ENCODE data around the gene TTLL5. TPM values are rescaled to one million over a fixed set of nuclear protein-coding genes. Genes with fewer than 3 reads are reported as not detected.

TTLL5 gene
- total RNA-seq, 4 donors from 2014 or later, result 14.2 to 27.1 (median 21.2) TPM

- Histone ChIP-seq H3K4me3 (no peak overlapping the region), H3K9me3 (no peaks in the 10 kb centered on the region), H3K27me3 (no peaks in the 10 kb centered on the region), H3K27ac (peak overlapping the region in 3 of 4 donors; percentile 68 to 80 (median 70)), H3K36me3 (peaks cover 0 to 50% (median 0%) of the 10 kb centered on the region in 3 donors), H3K4me1 (peaks cover 0 to 33% (median 18%) of the 10 kb centered on the region in 3 donors)
- WGBS, 2 donors, result 64 to 72% methylated on average over 6 of the region's 6 CpGs
- no peak for DNase-seq
- intact Hi-C loops (cut with DNase I), result no loop called here
- no peak for TF ChIP-seq POLR2A (IDR thresholded peaks at IDR 0.05)
- TF ChIP-seq, protein P1, sequence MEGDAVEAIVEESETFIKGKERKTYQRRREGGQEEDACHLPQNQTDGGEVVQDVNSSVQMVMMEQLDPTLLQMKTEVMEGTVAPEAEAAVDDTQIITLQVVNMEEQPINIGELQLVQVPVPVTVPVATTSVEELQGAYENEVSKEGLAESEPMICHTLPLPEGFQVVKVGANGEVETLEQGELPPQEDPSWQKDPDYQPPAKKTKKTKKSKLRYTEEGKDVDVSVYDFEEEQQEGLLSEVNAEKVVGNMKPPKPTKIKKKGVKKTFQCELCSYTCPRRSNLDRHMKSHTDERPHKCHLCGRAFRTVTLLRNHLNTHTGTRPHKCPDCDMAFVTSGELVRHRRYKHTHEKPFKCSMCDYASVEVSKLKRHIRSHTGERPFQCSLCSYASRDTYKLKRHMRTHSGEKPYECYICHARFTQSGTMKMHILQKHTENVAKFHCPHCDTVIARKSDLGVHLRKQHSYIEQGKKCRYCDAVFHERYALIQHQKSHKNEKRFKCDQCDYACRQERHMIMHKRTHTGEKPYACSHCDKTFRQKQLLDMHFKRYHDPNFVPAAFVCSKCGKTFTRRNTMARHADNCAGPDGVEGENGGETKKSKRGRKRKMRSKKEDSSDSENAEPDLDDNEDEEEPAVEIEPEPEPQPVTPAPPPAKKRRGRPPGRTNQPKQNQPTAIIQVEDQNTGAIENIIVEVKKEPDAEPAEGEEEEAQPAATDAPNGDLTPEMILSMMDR (IDR thresholded peaks at IDR 0.05), result no peak
Observed at GRCh38 chr14:75989134-75989533, 328.1 kb downstream of the TTLL5 start.

DNA sequence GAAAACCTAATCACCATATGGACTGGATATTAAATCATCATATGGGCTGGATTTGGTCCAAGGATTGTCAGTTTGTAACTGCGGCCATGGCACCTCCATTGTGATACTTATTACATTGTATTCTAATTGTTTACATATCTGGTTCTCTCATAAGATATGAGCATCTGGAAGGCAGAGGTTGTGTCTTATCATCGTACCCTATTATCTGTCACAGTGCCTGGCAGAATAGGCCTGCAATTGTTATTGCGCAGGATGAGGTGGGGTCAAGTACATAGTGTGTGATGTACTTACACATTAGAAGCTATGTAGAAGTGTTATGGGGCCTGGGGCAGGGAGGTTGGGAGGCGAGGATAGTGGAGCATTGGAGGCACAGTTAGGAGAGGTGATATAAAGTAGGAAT lies 329.3 kb downstream of the TTLL5 start:
- intact Hi-C loops (cut with DNase I), result no loop called here
- TF ChIP-seq, protein P1 (IDR thresholded peaks at IDR 0.05), result no peak
- no peak for TF ChIP-seq POLR2A (IDR thresholded peaks at IDR 0.05)
- H3K36me3 ChIP-seq, result peaks cover 0 to 61% (median 0%) of the 10 kb centered on the region in 3 donors
- peak overlapping the region in 1 of 4 donors; percentile 80 for H3K27ac ChIP-seq
- no peaks in the 10 kb centered on the region for H3K9me3 ChIP-seq
- peaks cover 0 to 33% (median 16%) of the 10 kb centered on the region in 3 donors for H3K4me1 ChIP-seq
- H3K4me3 ChIP-seq, result no peak overlapping the region
- no peaks in the 10 kb centered on the region for H3K27me3 ChIP-seq
- 88 to 90% methylated on average over 4 of the region's 4 CpGs for WGBS, 2 donors
- DNase-seq, result no peak

- Histone ChIP-seq H3K27ac (peak overlapping the region in 3 of 4 donors; percentile 29 to 53 (median 40)), H3K27me3 (no peaks in the 10 kb centered on the region), H3K4me1 (peaks cover 0 to 30% (median 9%) of the 10 kb centered on the region in 3 donors), H3K36me3 (peaks cover 0 to 75% (median 0%) of the 10 kb centered on the region in 3 donors), H3K9me3 (no peaks in the 10 kb centered on the region), H3K4me3 (no peak overlapping the region)
- intact Hi-C loops (cut with DNase I), result no loop called here
- DNase-seq, result no peak
- 61 to 76% methylated on average over 4 of the region's 4 CpGs for WGBS, 2 donors
- TF ChIP-seq POLR2A (IDR thresholded peaks at IDR 0.05), result no peak
- TF ChIP-seq, protein P1 (IDR thresholded peaks at IDR 0.05), result no peak
Observed at GRCh38 chr14:75991753-75992152, 330.7 kb downstream of the TTLL5 start.

DNA sequence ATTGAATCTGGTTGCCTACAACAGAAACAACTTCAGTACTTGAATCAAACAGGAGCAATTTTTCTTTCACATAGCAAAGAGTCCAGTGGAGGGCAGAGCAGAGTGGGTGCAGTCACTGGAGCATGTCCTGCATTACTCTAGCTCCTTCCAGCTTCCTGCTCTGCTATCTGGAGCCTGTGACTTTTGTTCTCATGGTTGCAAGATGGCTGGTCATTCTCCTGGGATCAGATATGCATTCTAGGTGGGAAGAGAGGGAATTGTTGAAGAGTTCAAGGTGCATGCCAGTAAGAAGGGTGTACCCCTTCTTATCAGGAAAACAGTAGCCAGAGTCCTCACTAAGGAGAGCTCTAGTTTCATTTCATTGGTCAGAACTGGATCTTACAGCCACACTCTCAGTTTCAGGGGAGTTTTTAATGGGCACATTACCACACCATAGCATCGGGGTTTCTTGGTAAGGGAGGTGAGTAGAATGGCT lies 332.6 kb downstream of the TTLL5 start:
- peaks cover 0 to 93% (median 0%) of the 10 kb centered on the region in 3 donors for H3K36me3 ChIP-seq
- TF ChIP-seq POLR2A (IDR thresholded peaks at IDR 0.05), result no peak
- TF ChIP-seq, protein P1 (IDR thresholded peaks at IDR 0.05), result no peak
- DNase-seq, result no peak
- 77 to 80% methylated on average over 1 of the region's 1 CpG for WGBS, 2 donors
- no peak overlapping the region for H3K4me3 ChIP-seq
- H3K27ac ChIP-seq, result peak overlapping the region in 2 of 4 donors; percentile 30 to 73
- no peaks in the 10 kb centered on the region for H3K27me3 ChIP-seq
- intact Hi-C loops (cut with DNase I), result no loop called here
- peaks cover 0 to 19% (median 4%) of the 10 kb centered on the region in 3 donors for H3K4me1 ChIP-seq
- no peaks in the 10 kb centered on the region for H3K9me3 ChIP-seq

DNA sequence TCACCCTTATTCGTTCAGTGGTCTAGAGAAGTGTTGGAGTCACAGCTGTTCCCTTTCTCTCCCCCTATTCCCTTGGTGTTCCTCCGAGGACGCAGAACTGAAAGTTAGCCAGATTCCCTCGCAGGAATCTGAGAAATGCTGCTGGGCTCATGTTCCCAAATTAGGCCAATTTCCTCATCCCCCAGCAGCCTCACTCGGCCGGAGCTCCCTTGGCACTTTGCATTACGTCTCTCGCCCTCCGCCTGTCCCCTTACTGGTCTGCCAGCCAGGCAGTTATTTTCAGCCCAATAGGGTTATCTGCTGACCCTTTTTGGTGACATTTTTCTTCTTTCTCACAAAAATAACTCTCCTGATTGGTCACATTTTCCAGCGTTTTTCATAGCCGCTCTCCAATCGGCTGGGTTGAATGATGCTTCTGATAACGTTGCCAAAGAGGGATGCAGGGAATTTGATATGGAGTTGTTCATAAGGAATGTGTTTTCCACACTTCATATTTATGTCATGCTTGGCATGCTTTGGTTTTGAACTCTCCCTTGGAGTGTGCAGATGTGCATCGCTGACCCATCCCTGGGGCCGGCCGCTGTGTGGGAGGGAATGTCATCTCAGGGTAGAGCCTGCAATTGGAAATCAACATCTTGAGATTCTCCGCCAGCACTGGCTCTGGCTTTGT lies 334.5 kb downstream of the TTLL5 start:
- Histone ChIP-seq H3K27ac (peak overlapping the region; percentile 53 to 86 (median 77)), H3K36me3 (peaks cover 0 to 91% (median 0%) of the 10 kb centered on the region in 3 donors), H3K9me3 (no peaks in the 10 kb centered on the region), H3K27me3 (no peaks in the 10 kb centered on the region), H3K4me1 (peaks cover 0 to 15% (median 0%) of the 10 kb centered on the region in 3 donors), H3K4me3 (peak overlapping the region in 3 of 4 donors; percentile 1 to 45 (median 2))
- no peak for TF ChIP-seq POLR2A (IDR thresholded peaks at IDR 0.05)
- intact Hi-C loops (cut with DNase I), result no loop called here
- no peak for DNase-seq
- WGBS, 2 donors, result 52 to 83% methylated on average over 17 of the region's 17 CpGs
